ENCODE measurements around the gene CA10. TPM values are rescaled to one million over a fixed set of nuclear protein-coding genes. Genes with fewer than 3 reads are reported as not detected.

CA10 gene
- polyA plus RNA-seq, 1 donor from 2014 or later = not detected

- Mint-ChIP-seq H3K27ac (no peak overlapping the region), H3K4me1 (no peaks in the 10 kb centered on the region), H3K27me3 (no peaks in the 10 kb centered on the region), H3K9me3 (peaks cover 2 to 9% (median 3%) of the 10 kb centered on the region in 3 donors), H3K4me3 (no peak overlapping the region), H3K36me3 (peaks cover 3% of the 10 kb centered on the region)
Observed at GRCh38 chr17:52041123-52041617, 117.3 kb downstream of the CA10 start.

GRCh38 chr17:52036416-52036815 lies 122.1 kb downstream of the CA10 start:
- H3K4me1 Mint-ChIP-seq = no peaks in the 10 kb centered on the region
- H3K27ac Mint-ChIP-seq = peak overlapping the region in 1 of 3 donors; percentile 60
- H3K9me3 Mint-ChIP-seq = peaks cover 0 to 6% (median 4%) of the 10 kb centered on the region in 3 donors
- H3K36me3 Mint-ChIP-seq = peaks cover 3% of the 10 kb centered on the region
- no peaks in the 10 kb centered on the region for H3K27me3 Mint-ChIP-seq
- H3K4me3 Mint-ChIP-seq = no peak overlapping the region

GRCh38 chr17:52035336-52035915 lies 123.1 kb downstream of the CA10 start:
- H3K36me3 Mint-ChIP-seq = peaks cover 3% of the 10 kb centered on the region
- H3K4me1 Mint-ChIP-seq = no peaks in the 10 kb centered on the region
- H3K4me3 Mint-ChIP-seq = no peak overlapping the region
- no peaks in the 10 kb centered on the region for H3K27me3 Mint-ChIP-seq
- H3K27ac Mint-ChIP-seq = no peak overlapping the region
- H3K9me3 Mint-ChIP-seq = peaks cover 0 to 2% (median 0%) of the 10 kb centered on the region in 3 donors

DNA sequence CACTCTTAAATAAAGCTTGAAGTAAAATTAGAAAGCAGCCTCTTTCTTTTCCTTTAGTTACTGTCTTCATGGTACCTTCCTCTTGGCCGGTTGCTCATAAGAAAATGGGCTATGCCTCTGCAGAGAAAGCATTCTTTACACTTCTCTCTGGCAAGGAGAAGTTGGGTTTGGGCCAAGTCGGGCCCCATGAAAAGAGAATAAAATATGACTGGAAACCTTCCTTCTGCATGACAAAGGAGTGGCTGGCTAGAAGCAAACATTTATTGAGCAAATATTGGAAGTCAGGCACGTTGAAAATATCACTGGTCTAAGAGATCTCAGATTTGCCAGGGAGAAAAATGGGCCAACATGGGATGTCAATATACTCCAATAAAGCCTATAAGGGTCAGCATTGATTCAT lies 126.1 kb downstream of the CA10 start:
- Mint-ChIP-seq H3K4me3 (no peak overlapping the region), H3K9me3 (peaks cover 2 to 3% (median 2%) of the 10 kb centered on the region in 3 donors), H3K27ac (no peak overlapping the region), H3K27me3 (no peaks in the 10 kb centered on the region), H3K4me1 (no peaks in the 10 kb centered on the region), H3K36me3 (no peaks in the 10 kb centered on the region)

GRCh38 chr17:52030052-52030451 lies 128.5 kb downstream of the CA10 start:
- H3K27me3 Mint-ChIP-seq = no peaks in the 10 kb centered on the region
- H3K9me3 Mint-ChIP-seq = peaks cover 2 to 3% (median 2%) of the 10 kb centered on the region in 3 donors
- no peaks in the 10 kb centered on the region for H3K4me1 Mint-ChIP-seq
- H3K27ac Mint-ChIP-seq = no peak overlapping the region
- no peaks in the 10 kb centered on the region for H3K36me3 Mint-ChIP-seq
- H3K4me3 Mint-ChIP-seq = no peak overlapping the region

DNA sequence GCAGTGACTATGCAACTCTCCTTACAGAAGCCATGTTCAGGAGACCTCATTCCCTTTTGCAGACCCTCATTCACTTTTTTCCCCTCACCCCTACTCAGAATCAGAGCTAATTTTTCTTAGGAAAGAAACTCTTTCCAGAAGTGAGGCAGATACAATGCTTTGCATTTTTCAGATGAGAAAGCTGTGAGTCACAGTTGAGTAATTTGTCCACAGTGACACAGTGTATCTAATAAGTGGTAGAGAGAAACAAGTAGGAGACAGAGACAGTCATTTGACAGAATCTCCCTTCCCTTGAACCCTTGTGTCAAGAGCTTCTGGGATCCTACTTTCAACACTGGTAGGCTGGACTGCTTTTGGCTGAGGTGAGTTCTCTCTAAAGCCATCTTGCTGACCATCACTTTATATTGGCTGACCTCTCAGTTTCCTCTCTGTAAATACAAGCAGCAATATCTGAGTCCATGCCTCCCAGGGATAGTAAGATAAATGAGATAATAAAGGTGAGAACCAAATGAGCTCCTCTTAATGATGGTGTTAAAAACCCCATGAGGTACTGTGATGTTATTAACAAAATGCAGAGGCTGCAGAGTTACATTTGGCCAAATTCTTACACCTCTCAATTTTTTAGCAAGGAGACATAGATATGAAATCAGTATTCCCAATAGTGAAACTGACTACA lies 130.8 kb downstream of the CA10 start:
- H3K4me1 Mint-ChIP-seq = no peaks in the 10 kb centered on the region
- H3K9me3 Mint-ChIP-seq = peaks cover 2 to 3% (median 2%) of the 10 kb centered on the region in 3 donors
- no peak overlapping the region for H3K4me3 Mint-ChIP-seq
- no peaks in the 10 kb centered on the region for H3K27me3 Mint-ChIP-seq
- no peak overlapping the region for H3K27ac Mint-ChIP-seq
- H3K36me3 Mint-ChIP-seq = no peaks in the 10 kb centered on the region

- H3K4me3 Mint-ChIP-seq = no peak overlapping the region
- H3K9me3 Mint-ChIP-seq = peaks cover 0 to 3% (median 2%) of the 10 kb centered on the region in 3 donors
- H3K36me3 Mint-ChIP-seq = no peaks in the 10 kb centered on the region
- no peaks in the 10 kb centered on the region for H3K27me3 Mint-ChIP-seq
- H3K4me1 Mint-ChIP-seq = no peaks in the 10 kb centered on the region
- no peak overlapping the region for H3K27ac Mint-ChIP-seq
Observed at GRCh38 chr17:52027081-52027480, 131.4 kb downstream of the CA10 start.

DNA sequence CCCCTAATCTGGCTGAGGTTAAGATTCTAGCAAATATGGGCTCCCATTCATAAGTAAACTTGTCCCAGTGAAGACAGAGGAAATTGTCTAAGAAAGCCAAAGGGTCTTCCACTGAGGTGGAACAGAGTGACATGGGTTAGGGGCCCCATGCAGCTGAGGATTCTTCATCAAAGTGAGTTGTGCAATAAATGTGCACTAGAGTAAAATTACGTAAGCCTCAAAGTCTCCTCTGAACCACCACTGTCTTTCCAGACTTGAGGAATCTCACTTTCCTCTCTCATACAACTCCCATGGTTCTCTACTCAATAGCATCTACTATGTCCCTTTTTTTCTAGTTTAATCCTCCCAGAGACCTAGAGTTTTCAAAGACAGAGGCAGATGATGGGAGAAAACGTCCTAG lies 132.4 kb downstream of the CA10 start:
- H3K27me3 Mint-ChIP-seq = no peaks in the 10 kb centered on the region
- no peak overlapping the region for H3K4me3 Mint-ChIP-seq
- H3K4me1 Mint-ChIP-seq = no peaks in the 10 kb centered on the region
- no peak overlapping the region for H3K27ac Mint-ChIP-seq
- peaks cover 0 to 4% (median 3%) of the 10 kb centered on the region in 3 donors for H3K9me3 Mint-ChIP-seq
- no peaks in the 10 kb centered on the region for H3K36me3 Mint-ChIP-seq

DNA sequence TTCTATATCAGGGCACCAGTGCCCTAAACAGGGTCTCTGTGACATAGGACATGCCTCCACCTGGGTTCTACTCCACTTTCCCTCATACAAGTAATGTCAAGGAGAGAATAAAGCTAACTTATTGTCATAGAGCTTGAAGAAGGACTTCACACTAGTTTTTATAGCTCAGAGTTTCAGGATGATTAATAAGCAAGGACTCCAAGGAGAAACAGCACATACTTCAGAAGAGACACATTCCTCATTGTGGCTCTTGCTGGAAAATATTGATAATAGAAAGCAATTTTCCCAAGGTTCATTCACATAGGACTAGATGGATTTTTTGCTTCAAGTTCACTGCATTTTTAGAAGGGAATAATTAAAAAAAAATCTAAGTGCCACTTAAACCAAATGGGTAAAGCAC lies 133.3 kb downstream of the CA10 start:
- no peaks in the 10 kb centered on the region for H3K27me3 Mint-ChIP-seq
- peaks cover 0 to 6% (median 6%) of the 10 kb centered on the region in 3 donors for H3K9me3 Mint-ChIP-seq
- no peak overlapping the region for H3K27ac Mint-ChIP-seq
- H3K4me3 Mint-ChIP-seq = no peak overlapping the region
- H3K4me1 Mint-ChIP-seq = no peaks in the 10 kb centered on the region
- H3K36me3 Mint-ChIP-seq = no peaks in the 10 kb centered on the region

DNA sequence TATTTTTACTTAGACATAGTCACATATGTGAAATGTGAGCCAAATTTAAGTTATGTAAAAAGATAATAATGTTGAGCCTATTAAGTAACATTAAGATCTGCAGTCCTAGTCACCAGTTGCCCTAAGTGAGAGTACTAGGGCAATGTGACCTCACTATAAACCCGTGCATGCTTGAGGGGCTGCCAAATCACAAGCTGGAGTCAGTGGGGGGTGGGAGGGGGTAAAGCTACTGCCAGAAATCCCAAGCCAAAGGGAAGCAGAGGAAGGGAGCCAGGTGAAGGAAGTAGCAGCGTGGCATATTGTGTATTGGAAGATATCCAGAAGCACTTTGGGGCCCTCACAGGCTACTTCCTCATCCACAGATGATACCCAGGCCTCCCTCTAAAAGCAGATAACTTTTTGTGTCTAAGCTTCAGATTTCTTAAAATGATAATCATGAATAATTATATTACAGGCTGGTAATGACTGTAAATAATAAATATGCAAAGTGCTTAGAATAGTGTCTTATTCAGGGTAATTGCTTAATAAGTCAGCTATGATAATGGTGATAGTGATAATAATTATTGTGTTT lies 134.1 kb downstream of the CA10 start:
- H3K27me3 Mint-ChIP-seq = no peaks in the 10 kb centered on the region
- H3K4me1 Mint-ChIP-seq = no peaks in the 10 kb centered on the region
- no peaks in the 10 kb centered on the region for H3K36me3 Mint-ChIP-seq
- H3K9me3 Mint-ChIP-seq = peaks cover 0 to 6% (median 5%) of the 10 kb centered on the region in 3 donors
- no peak overlapping the region for H3K4me3 Mint-ChIP-seq
- no peak overlapping the region for H3K27ac Mint-ChIP-seq

- Mint-ChIP-seq H3K9me3 (peaks cover 0 to 9% (median 4%) of the 10 kb centered on the region in 3 donors), H3K27ac (no peak overlapping the region), H3K27me3 (no peaks in the 10 kb centered on the region), H3K36me3 (no peaks in the 10 kb centered on the region), H3K4me3 (no peak overlapping the region), H3K4me1 (no peaks in the 10 kb centered on the region)
Observed at GRCh38 chr17:52011064-52011463, 147.4 kb downstream of the CA10 start.

DNA sequence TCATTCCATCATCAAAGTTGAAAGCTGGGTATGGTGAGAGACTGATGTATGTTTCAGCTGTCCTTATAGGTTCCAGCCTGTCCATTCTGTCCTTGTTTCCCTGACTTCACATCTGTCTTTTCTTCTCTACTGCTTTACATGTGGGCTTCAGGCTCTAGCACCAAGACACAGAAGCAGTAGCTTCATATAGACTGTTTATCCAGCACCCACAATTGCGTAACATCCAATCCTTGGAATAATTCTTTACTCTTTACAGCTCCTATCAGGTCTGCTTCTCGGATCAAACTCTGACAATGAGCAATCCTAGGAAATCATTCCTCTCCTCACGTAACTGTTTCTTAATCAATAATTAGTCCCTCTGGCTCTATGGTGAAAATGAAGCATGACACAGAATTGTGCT lies 158.9 kb downstream of the CA10 start:
- H3K27ac Mint-ChIP-seq = no peak overlapping the region

GRCh38 chr17:51997723-51998122 lies 160.8 kb downstream of the CA10 start:
- H3K27me3 Mint-ChIP-seq = no peaks in the 10 kb centered on the region
- no peak overlapping the region for H3K27ac Mint-ChIP-seq
- H3K4me3 Mint-ChIP-seq = no peak overlapping the region
- no peaks in the 10 kb centered on the region for H3K4me1 Mint-ChIP-seq
- peaks cover 0 to 5% (median 1%) of the 10 kb centered on the region in 3 donors for H3K9me3 Mint-ChIP-seq
- no peaks in the 10 kb centered on the region for H3K36me3 Mint-ChIP-seq

More for the DNA sequence above, 158.9 kb downstream of the CA10 start:
- Mint-ChIP-seq H3K4me3 (no peak overlapping the region), H3K9me3 (peaks cover 0 to 3% (median 1%) of the 10 kb centered on the region in 3 donors), H3K27me3 (no peaks in the 10 kb centered on the region), H3K36me3 (no peaks in the 10 kb centered on the region), H3K4me1 (no peaks in the 10 kb centered on the region)

- no peak overlapping the region for H3K4me3 Mint-ChIP-seq
- H3K27ac Mint-ChIP-seq = no peak overlapping the region
- peaks cover 0 to 5% (median 1%) of the 10 kb centered on the region in 3 donors for H3K9me3 Mint-ChIP-seq
- no peaks in the 10 kb centered on the region for H3K4me1 Mint-ChIP-seq
- no peaks in the 10 kb centered on the region for H3K27me3 Mint-ChIP-seq
- H3K36me3 Mint-ChIP-seq = no peaks in the 10 kb centered on the region
Observed at GRCh38 chr17:51995797-51996403, 162.6 kb downstream of the CA10 start.

GRCh38 chr17:51992864-51993416 lies 165.6 kb downstream of the CA10 start:
- no peaks in the 10 kb centered on the region for H3K4me1 Mint-ChIP-seq
- no peaks in the 10 kb centered on the region for H3K27me3 Mint-ChIP-seq
- H3K27ac Mint-ChIP-seq = no peak overlapping the region
- peaks cover 0 to 9% (median 1%) of the 10 kb centered on the region in 3 donors for H3K9me3 Mint-ChIP-seq
- no peaks in the 10 kb centered on the region for H3K36me3 Mint-ChIP-seq
- H3K4me3 Mint-ChIP-seq = no peak overlapping the region
